ENCODE results near the gene SLC25A39. TPM values are rescaled to one million over a fixed set of nuclear protein-coding genes. Genes with fewer than 3 reads are reported as not detected.

SLC25A39 gene
- total and polyA plus RNA-seq, 2 of the 4 experiments (the other 2 are of a cell fraction) = 49.1 to 99.7 TPM

DNA sequence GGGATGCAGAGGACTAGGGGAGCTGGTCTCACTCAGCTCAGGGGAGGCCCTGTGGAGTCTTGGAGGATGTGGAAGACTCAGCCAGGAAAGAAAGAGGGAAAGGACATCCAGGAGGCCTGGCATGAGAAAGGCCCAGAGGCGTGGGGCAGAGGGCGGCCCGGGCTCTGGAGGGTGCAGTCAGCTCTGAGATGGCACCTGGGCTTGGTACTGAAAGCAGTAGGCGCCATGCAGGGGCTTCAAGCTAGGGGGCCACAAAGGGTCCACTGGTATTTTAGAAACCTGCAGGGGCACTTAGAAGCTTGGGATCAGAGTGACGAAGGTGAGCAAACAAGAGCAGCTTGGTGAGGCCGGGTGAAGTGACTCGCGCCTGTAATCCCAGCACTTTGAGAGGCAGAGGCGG lies 33.4 kb upstream of the SLC25A39 start:
- Histone ChIP-seq H3K79me1 (ENCODE audit: low read depth in 1 of 2, low read length in 2 of 2) (peaks cover 4 to 24% of the 10 kb centered on the region in 2 experiments; a peak in 2 of 4 replicates), H4K8ac (ENCODE audit: low read depth in 2 of 2, low read length in 2 of 2) (no peak overlapping the region), H3K9me1 (ENCODE audit: insufficient read depth, low read length) (peaks cover 8% of the 10 kb centered on the region; the same call in 1 of the 2 replicates), H3K18ac (ENCODE audit: low read depth, low read length) (no peak overlapping the region), H3K14ac (replicated peaks; ENCODE audit: low read depth, low read length) (no peak overlapping the region), H4K20me1 (ENCODE audit: insufficient read depth, low read length) (peaks cover 11% of the 10 kb centered on the region), H2AK5ac (ENCODE audit: low read depth, low read length) (no peak overlapping the region), H3K4ac (ENCODE audit: low read depth, low read length) (no peak overlapping the region), H4K91ac (ENCODE audit: insufficient read depth, low read depth, low read length) (no peak overlapping the region), H2BK120ac (ENCODE audit: low read depth, low read length) (no peak overlapping the region), H2AK9ac (replicated peaks; ENCODE audit: low read depth, low read length, poor library complexity) (no peak overlapping the region), H3K9me3 (ENCODE audit: control insufficient read depth, insufficient read depth, low read length) (no peaks in the 10 kb centered on the region), H3K36me3 (ENCODE audit: control insufficient read depth, insufficient read depth, low read length) (peaks cover 17% of the 10 kb centered on the region; the same call in 1 of the 2 replicates), H3K4me1 (ENCODE audit: control insufficient read depth, insufficient read depth, low read length) (peaks cover 15% of the 10 kb centered on the region), H3K4me2 (ENCODE audit: low read depth, low read length) (no peak overlapping the region), H3K9ac (ENCODE audit: low read depth, low read length) (no peak overlapping the region), H2AFZ (replicated peaks; ENCODE audit: low read length, poor library complexity) (no peak overlapping the region), H3K4me3 (ENCODE audit: insufficient read depth, low read depth, low read length) (no peak overlapping the region), H4K5ac (ENCODE audit: low read depth, low read length) (no peak overlapping the region), H3K27ac (ENCODE audit: insufficient read depth, low read length) (no peak overlapping the region), H2BK15ac (ENCODE audit: low read depth, low read length) (no peak overlapping the region), H3K56ac (ENCODE audit: extremely low read depth, insufficient read depth, low read length) (no peak overlapping the region), H2BK20ac (ENCODE audit: low read depth, low read length) (no peak overlapping the region), H3K27me3 (ENCODE audit: control insufficient read depth, insufficient read depth, low read length) (no peaks in the 10 kb centered on the region), H2BK5ac (ENCODE audit: low read depth, low read length, poor library complexity, severe bottlenecking) (no peak overlapping the region), H3K23ac (ENCODE audit: low read depth, low read length) (no peak overlapping the region)
- ATAC-seq (ENCODE audit: low read depth) (no peak), DNase-seq (no peak)
- WGBS, 2 experiments (ENCODE audit: extremely low coverage in 2 of 2, insufficient read length in 1 of 2) = 86% methylated on average over 4 of the region's 9 CpGs; no CpG with 5 or more reads in 1 of the 2 experiments
- dilution Hi-C loops (cut with HindIII; ENCODE audit: low sequenced_read_pairs, unreplicated experiment) = no loop called here
- BruUV-seq (replicated peaks) = no TSS peak
- ChIA-PET POLR2A (ENCODE audit: unreplicated experiment) (no interaction called here), CTCF (no interaction called here)
- no peak for TF ChIP-seq MAFK (IDR thresholded peaks at IDR 0.05; ENCODE audit: low read depth, low read length)
- TF ChIP-seq RAD21 (IDR thresholded peaks at IDR 0.05; ENCODE audit: low read length) = no peak
- TF ChIP-seq RCOR1 (IDR thresholded peaks at IDR 0.05; ENCODE audit: insufficient replicate concordance, low read length) = no peak
- TF ChIP-seq RFX5 (IDR thresholded peaks at IDR 0.05; ENCODE audit: low read depth, low read length) = no peak
- no peak for TF ChIP-seq SMC3 (IDR thresholded peaks at IDR 0.05; ENCODE audit: low read depth, low read length)
- no peak for TF ChIP-seq CHD1 (IDR thresholded peaks at IDR 0.05; ENCODE audit: low read depth, low read length)
- no peak for TF ChIP-seq CEBPB (IDR thresholded peaks at IDR 0.05; ENCODE audit: low read depth, low read length)
- no peak for TF ChIP-seq ELK1 (IDR thresholded peaks at IDR 0.05; ENCODE audit: borderline replicate concordance, low read depth, low read length)
- no peak for TF ChIP-seq NFE2L2 (IDR thresholded peaks at IDR 0.05; ENCODE audit: low read depth, low read length)
- TF ChIP-seq BHLHE40 (IDR thresholded peaks at IDR 0.05; ENCODE audit: low read depth, low read length) = no peak
- no peak for TF ChIP-seq MAZ (IDR thresholded peaks at IDR 0.05; ENCODE audit: borderline replicate concordance, low read depth, low read length)
- TF ChIP-seq, protein P1, sequence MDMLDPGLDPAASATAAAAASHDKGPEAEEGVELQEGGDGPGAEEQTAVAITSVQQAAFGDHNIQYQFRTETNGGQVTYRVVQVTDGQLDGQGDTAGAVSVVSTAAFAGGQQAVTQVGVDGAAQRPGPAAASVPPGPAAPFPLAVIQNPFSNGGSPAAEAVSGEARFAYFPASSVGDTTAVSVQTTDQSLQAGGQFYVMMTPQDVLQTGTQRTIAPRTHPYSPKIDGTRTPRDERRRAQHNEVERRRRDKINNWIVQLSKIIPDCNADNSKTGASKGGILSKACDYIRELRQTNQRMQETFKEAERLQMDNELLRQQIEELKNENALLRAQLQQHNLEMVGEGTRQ (IDR thresholded peaks at IDR 0.05; ENCODE audit: low read depth, low read length) = no peak
- TF ChIP-seq CTCF (conservative IDR thresholded peaks at IDR 0.05; ENCODE audit: low read depth, low read length) = no peak
- TF ChIP-seq POLR2A (IDR thresholded peaks at IDR 0.05; ENCODE audit: low read depth, low read length) = no peak
- no peak for TF ChIP-seq FOS (IDR thresholded peaks at IDR 0.05; ENCODE audit: low read depth, low read length)
- in situ Hi-C loops (cut with MboI; ENCODE audit: low sequenced_read_pairs) = no loop called here
- intact Hi-C loops (cut with micrococcal nuclease) = no loop called here

Measured in IMR-90 (cell line).